DMS53 treated with DMSO at 0.1 percent for 48 hours (cell line): ENCODE results near the gene ITPKB.
"Not testable (repeated sequence)": the region's sequence is repeated elsewhere in the genome, so short reads cannot be mapped to it uniquely, and the experiment has no call there.

ENCODE experiments used
- DNase-seq: peaks from one replicate; lab custom pipeline; 2025; ENCODE audit not compliant: unreplicated experiment; lab: John Stamatoyannopoulos, UW

The ITPKB gene

DNA sequence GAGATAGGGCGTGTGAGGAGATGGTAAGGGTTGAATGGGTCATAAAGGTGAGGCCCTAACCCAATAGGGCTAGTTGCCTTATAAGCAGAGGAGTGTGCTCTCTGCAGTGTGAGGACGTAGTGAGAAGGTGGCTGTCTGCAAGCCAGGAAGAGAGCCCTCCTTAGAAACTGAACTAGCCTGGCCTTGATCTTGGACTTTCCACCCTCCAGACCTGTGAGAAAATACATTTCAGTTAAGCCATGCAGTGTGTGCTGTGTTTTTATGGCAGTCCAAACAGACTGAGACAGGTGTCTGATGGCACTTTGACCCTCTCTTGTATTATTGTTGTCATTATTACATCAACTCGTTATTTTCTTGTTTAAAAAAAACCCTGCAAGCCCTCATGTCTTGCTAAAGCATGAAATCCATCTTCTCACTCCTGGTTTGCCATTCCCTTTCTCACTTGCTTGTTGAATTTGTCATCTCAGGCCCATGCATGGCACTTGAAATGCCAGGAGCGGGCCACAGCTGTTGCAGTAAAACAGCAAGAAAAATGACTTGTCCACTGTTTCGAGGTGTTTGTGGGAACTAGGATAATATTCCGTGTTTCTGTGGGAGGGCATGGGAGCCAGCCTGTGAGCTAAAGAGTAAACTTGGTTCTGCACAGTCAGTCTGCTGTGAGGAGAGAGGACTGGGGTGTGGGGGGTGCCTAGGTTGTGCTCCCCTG is 111.9 kb downstream of the ITPKB start:
- DNase-seq: peak; percentile 31

DNA sequence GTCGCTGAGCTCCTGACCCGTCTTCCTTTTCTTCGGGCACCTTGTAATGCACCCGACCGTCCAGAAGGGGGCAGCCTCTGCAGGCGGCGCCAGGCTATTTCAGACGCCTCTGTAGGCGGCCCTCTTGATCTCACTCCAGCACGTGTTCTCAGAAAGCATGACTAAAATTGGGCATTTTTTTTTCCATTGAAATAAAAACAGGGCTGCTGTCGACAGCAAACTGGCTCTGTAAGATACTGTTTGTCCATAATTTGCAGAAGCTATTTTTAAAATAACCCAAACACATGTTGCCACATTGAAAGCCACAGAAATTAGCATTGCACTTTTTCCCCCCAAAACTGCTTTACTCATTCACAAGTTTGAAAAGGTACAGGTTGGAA is 112.5 kb downstream of the ITPKB start:
- DNase-seq: no peak

DNA sequence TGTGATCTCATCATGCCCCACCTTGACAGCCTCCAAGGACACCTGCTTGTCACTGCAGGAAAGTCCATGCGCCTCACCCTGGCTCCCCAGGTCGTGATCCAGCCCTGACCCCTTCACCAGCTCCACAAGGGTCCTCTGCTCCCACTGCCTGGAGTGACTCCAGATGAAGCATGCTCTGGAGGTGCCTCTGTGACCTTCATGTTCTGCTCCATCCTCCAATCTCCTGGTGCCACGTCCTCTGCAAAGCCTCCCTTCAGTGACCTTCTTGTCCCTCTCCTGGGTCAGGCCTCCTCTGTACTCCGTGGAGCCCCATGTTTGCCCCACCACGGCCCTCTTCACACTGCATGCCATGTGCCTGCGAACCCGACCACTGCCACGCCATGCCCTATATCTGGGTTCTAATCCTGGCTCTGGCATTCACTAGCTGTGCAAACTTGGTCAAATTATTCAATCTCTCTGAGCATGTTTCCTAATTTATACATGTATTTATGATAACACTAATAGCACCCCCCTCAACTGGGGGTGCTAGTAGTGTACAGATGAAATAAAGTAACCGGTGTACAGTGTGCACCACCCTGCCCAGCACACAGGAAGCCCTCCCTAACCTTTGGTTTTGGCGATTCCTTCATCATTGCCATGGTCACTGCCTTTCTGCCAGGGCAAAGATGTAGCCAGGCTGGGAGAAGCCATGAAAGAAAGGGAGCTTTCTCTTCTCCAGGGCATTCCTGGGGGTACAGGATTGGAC is 113.1 kb downstream of the ITPKB start:
- DNase-seq: no peak

DNA sequence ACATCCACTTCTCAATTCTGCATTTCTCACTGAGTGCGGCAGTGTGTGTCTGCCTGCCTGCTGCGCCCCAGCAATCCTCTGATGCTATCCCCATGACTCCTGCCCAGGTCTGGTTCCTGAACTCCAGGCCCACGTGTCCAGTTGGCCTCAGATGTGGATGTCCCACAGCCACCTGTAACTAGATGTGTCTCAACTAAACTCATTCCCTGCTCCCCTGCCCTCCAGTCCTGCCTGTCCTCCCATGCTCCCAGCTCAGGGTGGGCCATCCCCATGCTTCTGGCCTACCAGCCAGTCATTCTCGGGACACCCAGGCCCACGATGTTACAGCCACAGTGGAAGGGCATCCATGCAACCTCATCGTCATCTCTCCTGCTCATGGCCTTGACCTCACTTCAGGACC is 113.8 kb downstream of the ITPKB start:
- no peak for DNase-seq

DNA sequence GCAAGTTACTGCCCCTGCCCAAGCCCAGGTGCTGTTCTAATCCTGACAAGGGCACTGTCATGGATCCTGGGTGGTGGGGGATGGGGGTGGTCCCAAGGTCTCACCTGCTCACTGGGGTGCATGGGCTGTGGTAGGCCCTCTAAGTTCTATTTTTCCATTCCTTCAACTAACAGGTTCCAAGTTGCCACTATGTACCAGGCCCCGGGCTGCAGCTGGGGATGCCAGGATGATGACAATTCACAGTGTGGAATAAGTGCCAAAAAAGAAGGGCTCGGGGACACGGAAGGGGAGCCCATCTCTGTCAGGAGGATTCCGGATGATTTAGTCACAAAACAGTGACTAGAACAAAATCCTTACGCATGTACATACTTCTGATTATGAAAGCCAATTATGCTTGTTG is 114.6 kb downstream of the ITPKB start:
- no peak for DNase-seq

DNA sequence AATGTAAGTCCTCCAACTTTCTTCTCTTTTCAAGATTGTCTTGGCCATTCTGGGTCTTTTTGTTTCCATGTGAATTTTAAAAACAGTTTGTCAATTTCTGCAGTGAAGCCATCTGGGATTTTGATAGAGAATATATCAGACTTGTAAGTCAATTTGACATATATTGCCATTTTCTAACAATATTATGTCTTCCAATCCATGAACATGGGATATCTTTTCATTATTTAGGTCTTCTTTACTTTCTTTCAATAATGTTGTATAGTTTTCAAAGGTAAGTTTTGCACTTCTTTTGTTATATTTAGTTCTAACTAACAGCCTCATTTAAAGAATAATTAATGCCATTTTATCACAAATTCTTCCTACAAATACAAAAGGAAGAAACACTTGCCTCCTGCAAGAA is 117.1 kb downstream of the ITPKB start:
- DNase-seq: no peak

DNA sequence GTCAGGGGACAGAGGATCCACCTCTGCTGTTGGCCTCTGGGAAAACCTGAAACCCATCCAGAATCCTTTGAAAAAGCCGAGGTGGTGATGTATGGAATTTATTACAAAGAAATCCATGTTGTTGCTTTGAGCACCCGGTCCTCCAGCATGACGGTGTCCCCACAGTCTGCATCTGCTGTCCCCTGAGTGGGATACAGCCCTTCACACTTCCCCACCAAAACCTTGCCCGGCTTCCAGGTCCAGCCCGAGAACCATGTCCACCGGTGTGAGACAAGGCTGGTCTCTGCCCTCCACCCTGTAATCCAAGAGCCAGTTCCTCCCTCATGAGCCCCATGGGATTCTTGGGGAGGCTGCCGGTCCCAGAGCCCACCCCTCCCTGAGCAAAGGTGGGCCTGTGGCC is 120.1 kb downstream of the ITPKB start:
- no peak for DNase-seq

DNA sequence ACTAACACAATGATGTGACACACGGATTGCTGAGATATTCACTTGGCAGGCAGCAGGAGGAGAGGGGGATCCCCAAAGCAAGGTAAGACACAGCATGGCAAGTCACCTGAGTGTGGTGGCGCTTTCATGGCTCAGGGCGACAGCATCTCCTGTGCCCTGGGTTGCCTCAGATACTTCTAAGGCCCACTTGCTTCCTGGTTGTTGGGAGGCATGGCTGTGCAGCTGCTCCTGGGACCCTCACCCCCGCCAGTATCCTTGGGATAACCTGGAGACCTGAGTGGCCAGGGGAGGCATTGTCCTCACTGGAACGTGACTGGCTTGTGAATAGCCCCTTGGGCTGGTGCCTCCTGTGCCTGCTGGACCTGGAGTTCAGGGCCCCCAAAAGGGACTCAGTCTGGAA is 120.7 kb downstream of the ITPKB start:
- DNase-seq: no peak

DNA sequence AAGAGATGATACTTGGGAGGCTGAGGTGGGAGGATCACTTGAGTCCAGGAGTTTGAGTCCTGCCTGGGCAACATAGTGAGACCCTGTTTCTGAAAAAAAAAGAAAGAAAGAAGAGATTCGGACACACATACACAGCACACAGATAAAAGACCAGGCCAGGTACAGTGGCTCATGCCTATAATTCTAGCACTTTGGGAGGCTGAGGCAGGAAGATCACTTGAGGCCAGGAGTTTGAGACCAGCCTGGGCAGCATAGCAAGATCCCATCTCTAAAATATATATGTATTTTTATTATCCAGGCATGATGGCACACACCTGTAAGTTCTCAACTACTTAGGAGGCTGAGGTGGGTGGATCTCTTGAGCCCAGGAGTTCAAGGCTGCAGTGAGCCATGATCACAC is 121.4 kb downstream of the ITPKB start:
- DNase-seq: not testable (repeated sequence)

DNA sequence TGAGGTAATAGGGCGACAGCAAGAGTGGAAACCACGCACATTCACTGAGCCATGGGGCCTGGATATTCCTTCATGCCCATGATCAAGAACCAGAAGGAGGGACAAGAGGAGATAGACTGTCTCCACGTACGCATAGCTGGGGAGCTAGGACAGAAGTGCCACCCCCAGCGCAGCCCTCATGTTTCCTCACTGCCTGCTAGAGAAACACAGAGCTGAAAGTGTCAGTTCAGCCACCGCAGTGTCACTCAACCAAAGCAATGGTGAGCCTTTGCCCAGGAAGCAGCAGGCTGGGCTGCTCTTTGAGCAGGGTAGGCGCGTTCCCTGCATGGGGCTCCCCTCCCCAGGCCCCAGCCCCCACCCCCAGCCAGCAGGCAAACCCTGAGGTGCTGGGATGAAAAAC is 122.0 kb downstream of the ITPKB start:
- DNase-seq: no peak

DNA sequence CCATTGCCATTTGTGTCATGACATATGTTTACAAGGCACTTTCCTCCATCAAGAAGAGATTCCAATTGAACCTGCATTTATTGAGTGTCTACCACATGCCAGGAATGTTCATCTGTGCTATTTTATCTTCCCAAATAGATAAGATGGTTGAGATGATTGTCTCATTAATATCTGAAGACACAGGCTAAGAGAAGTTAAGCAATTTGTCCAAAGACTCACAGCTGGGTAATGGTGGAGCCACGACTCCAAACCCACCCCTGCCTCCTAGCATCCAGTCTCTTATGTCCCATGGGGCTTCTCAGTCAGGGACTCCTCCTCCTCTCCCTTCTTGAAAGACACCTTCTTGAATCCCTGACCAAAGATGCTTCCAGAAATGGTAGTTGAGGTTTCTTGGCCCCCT is 122.4 kb downstream of the ITPKB start:
- DNase-seq: no peak

DNA sequence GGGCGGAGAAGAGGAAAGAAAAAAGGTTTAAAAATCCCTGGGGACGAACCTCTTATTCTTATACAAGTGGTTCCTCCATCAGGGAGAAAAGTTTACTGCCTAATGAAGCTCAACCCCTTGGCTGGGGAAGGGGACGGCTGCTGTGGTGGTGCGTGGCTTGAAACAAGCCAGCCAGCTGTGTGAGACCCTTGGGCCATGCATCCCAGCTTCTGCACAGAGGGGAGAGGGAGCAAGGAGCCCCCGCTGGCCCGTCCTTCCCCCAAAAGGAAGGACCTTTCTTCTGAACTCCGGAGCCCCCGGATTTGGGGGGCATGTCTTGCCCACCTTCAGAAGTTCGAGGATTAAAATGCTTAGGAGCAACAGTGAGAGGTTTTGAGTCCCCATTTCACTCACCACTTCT is 123.2 kb downstream of the ITPKB start:
- no peak for DNase-seq

DNA sequence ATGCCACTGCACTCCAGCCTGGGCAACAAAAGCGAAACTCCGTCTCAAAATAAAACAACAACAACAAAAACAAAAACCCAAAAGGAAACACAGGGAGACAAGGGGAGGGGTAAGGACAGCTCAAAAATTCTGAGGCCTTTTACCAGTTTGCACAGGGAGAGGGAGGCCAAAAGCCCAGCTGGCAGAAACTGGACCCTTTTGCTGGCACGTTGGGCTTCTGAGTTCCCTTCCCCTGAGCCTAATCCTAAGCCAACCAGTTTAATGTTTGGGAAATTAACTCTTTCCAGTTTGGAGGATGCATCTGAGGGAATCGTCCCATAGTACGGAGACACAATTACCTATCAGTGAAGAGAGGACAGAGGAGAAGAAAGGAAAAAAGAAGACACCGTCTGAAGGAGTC is 127.1 kb downstream of the ITPKB start:
- DNase-seq: not testable (repeated sequence)

DNA sequence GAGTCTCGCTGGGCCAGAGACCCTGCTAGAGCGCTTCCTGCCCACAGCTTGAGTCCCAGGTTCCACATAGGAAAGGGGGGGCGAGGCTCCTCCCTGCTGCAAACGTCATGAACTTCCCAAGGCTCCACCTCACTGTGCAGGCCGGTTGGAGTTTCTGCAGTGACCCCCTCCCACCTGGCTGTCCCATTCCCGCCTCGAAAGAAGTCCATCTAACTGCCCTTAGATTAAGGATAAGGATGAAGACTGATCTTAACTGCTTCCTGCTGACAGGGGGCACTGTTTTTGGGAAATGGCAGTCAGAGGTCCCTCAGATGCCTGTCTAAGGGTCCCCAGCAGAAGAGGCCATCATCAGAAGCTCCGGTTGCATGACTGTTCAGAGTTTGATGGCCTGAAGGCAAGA is 127.8 kb downstream of the ITPKB start:
- DNase-seq: no peak

DNA sequence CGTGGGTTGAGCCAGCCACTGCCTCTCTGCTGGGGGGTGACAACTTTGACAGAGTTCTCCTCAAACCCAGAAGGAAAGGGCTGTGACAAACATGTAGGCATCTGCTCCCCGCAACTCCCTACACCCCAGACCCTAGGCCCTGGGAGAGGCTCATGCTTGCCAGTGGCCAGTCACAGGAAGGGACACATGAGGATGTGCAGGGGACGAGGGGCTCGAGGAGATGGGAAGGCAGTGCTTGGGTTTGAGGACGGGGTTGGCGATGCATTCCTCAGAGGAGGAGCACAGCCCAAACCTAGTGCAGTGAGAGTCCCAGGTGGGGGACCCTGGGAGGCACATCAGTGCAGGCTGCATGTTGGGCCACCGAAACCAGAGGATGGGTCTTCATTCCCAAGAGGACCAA is 128.4 kb downstream of the ITPKB start:
- DNase-seq: no peak

DNA sequence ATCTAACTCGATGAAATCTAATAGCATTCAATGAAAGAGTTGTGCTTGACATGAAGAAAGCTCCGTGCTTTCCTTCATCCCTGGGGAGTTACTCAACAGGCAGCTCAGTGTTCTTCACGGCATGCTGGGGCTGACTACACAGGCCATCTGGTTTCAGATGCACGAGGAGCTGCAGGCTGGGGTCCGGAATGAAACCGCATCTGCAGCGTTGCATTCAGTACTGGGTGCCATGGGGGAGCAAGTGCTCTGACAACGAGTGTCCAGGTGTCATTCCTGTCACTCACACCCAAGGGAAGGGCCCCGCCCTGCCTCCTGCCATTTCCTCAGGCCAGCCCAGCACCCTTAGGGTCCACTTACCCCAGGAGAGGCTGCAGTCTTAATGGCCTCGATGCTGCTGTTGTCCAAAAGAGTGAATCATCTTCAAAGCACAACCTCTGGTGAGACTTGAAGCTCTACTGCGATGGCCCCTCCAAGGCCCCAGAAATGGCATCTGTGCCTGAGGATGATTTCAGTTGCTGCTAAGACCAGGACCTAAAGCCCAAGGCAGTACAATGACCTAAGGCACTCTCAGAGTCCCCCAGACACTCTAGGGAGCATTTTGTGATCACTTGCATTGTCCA is 129.1 kb downstream of the ITPKB start:
- DNase-seq: no peak

DNA sequence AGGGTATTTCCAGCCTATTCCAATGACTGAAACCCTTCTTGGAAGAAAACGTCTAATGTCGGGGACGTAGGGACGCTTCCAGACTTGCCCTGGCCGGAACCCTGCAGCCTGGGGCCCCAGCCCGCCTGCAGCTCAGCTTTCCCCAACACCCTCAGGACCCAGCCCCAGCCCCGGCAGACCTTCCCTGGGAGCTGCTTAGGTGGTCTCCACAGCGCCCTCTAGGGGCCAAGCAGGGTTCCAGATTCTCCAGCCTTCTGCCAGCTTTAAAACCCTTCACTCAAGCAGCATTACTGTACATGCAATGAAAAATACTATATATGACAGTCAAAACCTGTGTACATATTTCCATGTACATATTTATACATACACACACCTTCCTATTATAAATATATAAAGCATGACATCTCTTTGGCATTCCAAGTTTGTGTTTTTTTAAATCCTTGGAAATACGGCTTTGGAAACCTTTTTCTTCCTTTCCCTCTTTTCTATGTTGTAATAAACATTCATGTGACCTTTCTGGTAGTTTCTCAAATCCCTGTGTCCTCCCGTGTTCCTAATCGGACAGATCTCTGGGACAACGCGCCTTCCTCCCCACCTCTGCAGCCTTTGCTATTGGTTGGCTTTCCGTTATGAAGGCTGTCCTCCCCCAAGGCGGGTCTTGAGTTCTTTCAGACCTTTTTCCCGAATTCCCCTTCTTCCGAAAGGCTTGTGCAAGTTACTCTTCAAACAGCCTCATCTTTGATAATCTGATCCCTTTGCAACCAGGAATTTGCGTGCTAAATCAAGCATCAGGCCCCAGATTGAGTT is 130.2 kb downstream of the ITPKB start:
- DNase-seq: peak; percentile 56

DNA sequence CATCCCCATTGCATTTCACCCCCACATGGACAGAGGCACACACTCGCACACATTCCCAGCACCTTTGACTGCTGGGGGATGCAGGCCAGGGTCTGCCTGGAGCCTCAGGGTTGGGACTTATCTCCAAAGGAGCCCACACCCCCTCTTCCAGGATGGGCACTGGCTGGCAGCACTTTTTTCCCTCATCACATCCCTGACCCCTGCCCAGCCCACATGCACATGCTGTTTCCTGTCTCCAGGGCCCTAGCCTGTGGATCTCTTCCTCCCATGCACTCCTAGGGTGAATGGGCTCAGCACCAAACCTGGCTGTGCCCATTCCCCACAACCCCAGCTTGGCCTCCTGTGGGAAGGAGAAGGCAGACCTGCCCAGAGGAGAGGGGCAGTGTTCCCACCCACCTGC is 131.3 kb downstream of the ITPKB start:
- no peak for DNase-seq

DNA sequence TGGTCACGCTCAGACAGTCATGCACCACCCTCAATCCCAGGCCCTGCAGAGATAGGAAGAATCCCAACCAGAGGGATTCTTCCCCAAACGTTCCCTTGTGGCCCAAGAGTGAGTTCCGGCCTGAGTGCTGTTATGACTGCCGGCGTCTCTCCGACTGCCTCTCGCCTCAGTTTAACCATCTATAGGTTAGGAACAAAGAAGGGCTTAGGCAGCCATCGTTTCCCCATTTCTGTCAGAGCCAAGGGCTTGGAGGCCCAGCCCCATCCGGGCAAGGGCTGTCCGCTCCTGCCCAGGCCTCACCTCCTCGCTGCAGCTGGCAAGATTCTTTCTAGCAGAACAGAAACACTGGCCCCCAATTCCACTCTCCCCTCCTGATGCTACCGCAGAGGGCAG is 131.8 kb downstream of the ITPKB start:
- no peak for DNase-seq

DNA sequence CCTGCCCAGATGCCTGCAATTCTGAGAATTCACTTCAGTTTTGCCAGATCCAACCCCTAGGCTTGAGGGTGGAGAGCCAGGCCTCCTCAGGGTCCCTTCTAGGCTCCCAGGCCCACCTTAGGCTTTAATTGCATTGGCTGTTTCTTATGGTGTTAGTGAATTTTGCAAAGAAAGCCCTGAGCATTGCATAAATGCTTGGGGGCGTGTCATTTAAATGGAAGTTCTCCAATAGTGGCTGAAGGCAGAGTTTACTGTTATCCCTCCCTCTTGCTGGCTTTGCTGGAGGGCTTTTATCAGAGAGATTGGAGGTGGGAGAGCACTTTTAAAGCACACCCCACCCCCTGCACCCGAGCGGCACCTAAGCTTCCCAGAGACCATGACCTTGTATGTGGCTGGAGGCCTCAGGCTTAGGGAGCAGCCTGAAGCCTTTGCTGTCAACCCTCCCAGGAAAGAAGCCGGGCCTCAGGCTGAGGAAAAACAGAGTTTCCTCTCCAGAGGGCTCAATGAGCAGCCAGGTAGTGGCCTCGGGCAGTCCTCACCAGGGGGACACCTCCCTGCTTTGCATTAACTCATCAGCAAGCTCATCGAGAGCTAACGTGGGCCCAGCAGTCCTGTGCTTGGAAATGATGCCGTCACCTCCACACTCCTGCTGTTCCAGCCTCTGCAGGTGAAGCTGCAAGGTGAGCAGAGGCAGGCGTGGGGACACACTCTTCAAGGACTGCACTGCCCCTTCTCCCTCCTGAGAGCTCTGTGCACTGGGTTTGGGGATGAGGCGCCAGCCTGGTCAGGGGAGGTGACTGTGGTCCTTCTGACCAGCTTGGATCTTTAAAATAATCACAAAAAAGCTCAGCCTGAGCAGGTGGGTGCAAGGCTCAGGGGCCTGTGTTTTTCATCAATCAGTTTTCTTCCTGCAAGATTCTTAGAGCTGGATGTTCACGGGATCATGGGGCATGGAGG is 132.5 kb downstream of the ITPKB start:
- no peak for DNase-seq
